IPS-NIHi11 (cell line): ENCODE results near the gene DNAI2.

ENCODE experiments used
- DNase-seq: peaks from one replicate; pipeline ENCODE4 v3.0.0; 2012; ENCODE audit warnings: mixed read lengths, low spot score

DNAI2 gene

GRCh38 chr17:74339537-74340195 is 65.6 kb downstream of the DNAI2 start:
- DNase-seq = no peak

- no peak for DNase-seq
Observed at GRCh38 chr17:74340470-74341023, 66.5 kb downstream of the DNAI2 start.

DNA sequence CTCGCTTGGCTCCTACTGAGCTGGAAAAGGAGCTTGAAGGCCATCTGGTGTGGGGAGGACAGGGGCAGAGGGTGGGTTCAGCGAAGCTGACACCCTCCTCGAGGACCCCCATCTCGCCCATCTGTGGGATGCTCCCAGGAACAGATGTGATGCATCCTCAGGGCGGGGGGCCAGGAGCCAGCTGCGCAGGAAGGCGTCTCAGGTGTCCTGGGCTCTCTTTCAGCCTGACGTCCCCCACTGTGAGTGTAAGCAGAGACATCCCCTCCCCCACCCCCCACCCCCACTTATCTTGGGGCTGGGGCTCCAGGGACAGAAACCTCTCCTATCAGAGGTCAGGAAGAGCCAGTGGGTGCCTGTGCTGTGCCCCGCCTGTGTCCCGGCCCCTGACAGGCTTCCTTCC is 68.2 kb downstream of the DNAI2 start:
- DNase-seq = no peak

DNA sequence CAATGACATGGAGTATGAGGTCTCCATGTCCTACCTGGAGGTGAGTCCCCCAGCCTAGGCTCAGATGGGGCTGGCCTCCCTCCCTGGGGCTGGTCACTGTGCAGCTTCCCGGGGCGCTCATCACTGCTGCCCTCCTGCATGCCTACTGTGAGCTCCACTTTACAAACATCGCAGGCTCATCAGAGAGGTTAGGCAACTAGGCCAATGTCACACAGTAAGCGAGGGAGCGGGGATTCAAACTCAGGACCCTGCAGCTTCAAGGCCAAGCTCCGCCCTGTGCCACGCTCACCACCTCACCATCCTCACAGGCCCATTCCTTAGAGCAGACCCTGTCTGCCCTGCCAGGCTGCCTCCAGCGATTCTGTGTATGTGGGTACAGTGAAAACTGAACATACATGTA is 69.1 kb downstream of the DNAI2 start:
- DNase-seq = no peak

DNA sequence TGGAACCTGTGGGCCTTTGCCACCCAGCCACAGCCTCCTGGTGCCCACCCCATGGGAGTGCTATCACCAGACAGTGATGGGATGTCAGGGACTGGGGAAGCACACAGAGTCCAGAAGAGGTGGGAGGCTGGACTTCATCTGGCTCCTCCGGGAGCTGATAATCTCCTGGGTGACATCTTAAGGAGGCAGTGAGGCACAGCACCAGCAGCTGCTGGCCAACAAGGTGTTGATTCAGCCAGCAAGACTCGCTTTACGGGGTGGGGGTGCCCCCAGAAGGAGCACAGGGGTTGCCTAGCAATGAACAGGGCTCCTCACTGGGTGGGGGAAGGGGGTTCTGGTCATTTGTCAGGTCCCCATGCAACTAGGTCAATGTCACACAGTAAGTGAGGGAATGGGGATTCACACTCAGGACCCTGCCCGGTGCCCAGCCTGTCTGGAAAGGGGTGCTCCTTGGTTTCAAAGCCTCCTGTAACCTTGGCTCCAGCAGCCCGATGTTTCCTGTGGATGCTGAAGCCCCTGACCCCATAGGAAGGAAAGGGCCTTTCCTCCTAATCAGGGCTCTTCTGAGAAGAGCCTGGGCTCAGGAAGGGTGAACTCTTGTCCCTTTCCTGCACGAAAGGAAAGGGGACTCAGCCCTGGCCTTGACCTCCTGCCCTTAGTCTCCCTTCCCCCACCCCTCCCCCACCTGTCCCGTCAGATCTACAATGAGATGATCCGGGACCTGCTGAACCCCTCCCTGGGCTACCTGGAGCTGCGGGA is 69.7 kb downstream of the DNAI2 start:
- no peak for DNase-seq

- DNase-seq = no peak
Observed at GRCh38 chr17:74344658-74345057, 70.6 kb downstream of the DNAI2 start.

GRCh38 chr17:74345433-74346241 is 71.6 kb downstream of the DNAI2 start:
- no peak for DNase-seq

GRCh38 chr17:74347646-74348045 is 73.6 kb downstream of the DNAI2 start:
- no peak for DNase-seq

DNA sequence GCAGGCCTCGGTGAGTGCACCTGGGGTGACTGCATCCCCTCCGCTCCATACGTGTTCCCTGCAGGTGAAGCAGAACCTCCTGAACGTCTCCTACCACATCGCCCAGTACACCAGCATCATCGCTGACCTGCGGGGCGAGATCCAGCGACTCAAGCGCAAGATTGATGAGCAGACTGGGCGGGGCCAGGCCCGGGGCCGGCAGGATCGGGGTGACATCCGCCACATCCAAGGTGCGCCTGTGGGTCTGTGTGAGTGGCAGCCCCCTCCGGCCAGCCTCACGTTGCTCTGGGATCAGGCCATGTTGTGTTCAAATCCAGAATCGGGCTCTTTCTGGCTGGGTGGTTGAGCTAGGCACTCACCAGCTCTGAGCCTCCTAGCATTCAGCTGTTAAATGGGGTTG is 75.1 kb downstream of the DNAI2 start:
- no peak for DNase-seq

DNA sequence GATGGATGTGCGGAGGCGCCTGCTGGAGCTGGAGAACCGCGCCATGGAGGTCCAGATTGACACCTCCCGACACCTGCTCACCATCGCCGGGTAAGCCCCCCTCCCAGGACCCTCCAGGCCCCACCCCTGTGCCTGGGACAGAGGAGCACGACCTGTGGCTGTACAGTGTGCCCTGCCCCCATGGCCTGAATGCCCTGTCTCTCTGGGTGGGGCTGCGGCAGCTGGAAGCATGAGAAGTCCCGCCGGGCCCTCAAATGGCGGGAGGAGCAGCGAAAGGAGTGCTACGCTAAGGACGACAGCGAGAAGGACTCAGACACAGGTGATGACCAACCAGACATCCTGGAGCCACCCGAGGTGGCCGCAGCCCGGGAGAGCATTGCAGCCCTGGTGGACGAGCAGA is 76.5 kb downstream of the DNAI2 start:
- DNase-seq = no peak

- DNase-seq = peak; percentile 87
Observed at GRCh38 chr17:74351552-74352210, 77.6 kb downstream of the DNAI2 start.

DNA sequence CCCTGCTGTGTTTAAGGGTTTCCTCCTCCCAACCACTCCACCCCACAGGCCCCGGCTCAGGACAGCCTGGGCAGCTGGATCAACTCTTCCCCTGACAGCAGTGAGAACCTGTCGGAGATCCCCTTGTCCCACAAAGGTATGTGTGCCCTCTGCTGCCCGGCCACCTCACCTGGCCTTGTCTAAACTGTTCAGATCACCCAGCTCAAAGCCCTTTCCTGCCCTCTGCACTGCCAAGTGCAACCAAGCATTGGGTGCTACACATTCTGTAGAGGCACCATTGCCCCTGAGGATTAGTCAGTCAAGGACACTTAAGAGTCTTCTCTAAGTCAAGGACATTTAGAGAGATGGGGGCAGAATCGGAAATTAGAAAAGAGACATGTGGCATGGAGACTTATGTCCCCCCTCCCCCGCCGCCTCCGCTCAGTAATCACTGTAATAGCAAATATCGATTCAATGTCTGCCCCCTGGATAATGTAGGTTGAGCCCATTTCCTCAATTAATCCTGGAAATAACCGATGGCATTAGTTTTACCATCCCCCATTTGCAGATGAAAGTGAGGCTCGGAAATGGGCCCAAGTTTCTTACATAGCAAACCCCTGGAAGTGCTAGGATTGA is 79.5 kb downstream of the DNAI2 start:
- no peak for DNase-seq

DNA sequence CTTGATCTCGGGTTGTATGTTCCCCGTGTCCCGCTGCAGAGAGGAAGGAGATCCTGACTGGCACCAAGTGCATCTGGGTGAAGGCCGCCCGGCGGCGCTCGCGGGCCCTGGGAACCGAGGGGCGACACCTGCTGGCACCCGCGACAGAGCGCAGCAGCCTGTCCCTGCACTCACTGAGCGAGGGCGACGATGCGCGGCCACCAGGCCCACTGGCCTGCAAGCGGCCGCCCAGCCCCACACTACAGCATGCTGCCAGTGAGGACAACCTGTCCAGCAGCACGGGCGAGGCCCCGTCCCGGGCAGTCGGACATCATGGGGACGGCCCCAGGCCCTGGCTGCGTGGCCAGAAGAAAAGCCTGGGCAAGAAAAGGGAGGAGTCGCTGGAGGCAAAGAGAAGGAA is 80.1 kb downstream of the DNAI2 start:
- DNase-seq = peak; percentile 89

- no peak for DNase-seq
Observed at GRCh38 chr17:74354561-74354960, 80.5 kb downstream of the DNAI2 start.

GRCh38 chr17:74355065-74355464 is 81.0 kb downstream of the DNAI2 start:
- DNase-seq = no peak

GRCh38 chr17:74356646-74357465 is 82.8 kb downstream of the DNAI2 start:
- peak; percentile 82 for DNase-seq

GRCh38 chr17:74357466-74357809 is 83.4 kb downstream of the DNAI2 start:
- DNase-seq = no peak

- DNase-seq = no peak
Observed at GRCh38 chr17:74358697-74359096, 84.7 kb downstream of the DNAI2 start.

DNA sequence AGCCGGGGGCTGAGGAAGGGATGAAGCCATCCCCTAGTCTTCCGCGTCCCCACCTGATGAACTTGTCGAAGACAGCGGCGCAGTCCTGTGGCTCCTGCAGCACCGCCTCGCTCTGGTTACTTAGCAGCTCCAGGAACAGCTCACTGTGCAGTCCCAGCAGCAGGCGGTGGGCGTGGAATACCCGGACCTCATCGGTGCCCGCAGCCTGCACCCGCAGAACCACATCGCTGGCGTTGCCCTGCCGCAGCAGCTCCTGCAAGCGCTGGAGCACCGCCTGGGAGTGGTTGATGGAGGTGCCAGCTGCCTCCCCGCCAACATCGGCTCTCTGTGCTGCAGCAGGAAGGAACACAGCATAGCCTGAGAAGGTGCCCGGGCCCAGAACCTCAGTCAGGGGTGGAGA is 85.9 kb downstream of the DNAI2 start:
- no peak for DNase-seq

DNA sequence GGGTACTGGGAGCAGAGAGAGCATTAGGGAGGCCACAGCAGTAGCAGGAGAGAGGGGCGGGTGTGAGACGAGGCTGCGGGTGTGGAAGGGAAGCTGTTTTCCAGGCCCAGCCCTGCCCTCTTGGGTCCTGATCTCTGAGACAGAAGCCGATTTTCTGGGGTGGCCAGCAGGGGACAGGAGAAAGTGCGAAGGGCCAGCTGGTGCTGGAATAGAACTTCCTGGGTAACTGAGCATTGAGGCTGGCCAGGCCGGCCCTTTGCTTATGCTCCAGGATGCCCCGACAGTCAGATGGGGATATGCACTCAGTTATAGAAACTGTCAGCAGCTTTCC is 86.8 kb downstream of the DNAI2 start:
- DNase-seq = no peak
